GM12878 (cell line): ENCODE data around the gene EYA4. TPM values are rescaled to one million over a fixed set of nuclear protein-coding genes. Genes with fewer than 3 reads are reported as not detected.

Experiments used
- ATAC-seq: fragments of 200-7000 bp; cut with Tn5 transposase; 3 replicates; pipeline ENCODE4 v1.9.1; 2020; ENCODE audit warnings: mild to moderate bottlenecking, moderate library complexity
- BruUV-seq: library from RNA; stranded (reverse); fragments of 400-500 nt; replicated peaks from 2 replicates; lab custom pipeline; 2021; lab: Mats Ljungman, UMichigan
- CTCF ChIA-PET: fragments of 300-600 bp; sonication (Branson Sonifier 250); formaldehyde crosslinking; extraction: SDS; loops from one replicate; lab custom pipeline; 2021; ENCODE audit warnings: inconsistent platforms; lab: Yijun Ruan, JAX
- POLR2A ChIA-PET: fragments of 350-600 bp; formaldehyde crosslinking; extraction: SDS; loops from one replicate; lab custom pipeline; 2021; ENCODE audit warnings: inconsistent platforms; lab: Charles Lee
- RAD21 ChIA-PET: fragments of 300-600 bp; sonication (Branson Sonifier 250); formaldehyde crosslinking; loops from one replicate; lab custom pipeline; 2023; ENCODE audit warnings: antibody characterized with exemption; ENCODE audit not compliant: unreplicated experiment; lab: Charles Lee
- SMC1A ChIA-PET: fragments of 300-600 bp; sonication (Branson Sonifier 250); formaldehyde crosslinking; loops from one replicate; lab custom pipeline; 2023; ENCODE audit not compliant: unreplicated experiment, uncharacterized antibody; lab: Charles Lee
- DNase-seq: peaks from one replicate; pipeline ENCODE4 v3.0.0-alpha.2; 2011; ENCODE audit warnings: low read depth, low spot score
- FAIRE-seq: peaks from 3 replicates; lab custom pipeline; 2011; peaks lifted over from hg19 to GRCh38; lab: Jason Lieb, UNC
- H2AFZ ChIP-seq: 2 replicates; pipeline ENCODE4 v1.6.0; 2011; ENCODE audit warnings: low read depth, low read length, control low read depth; ENCODE audit not compliant: control insufficient read depth
- H3K27ac ChIP-seq: 2 replicates; pipeline ENCODE4 v1.5.1; 2011; ENCODE audit warnings: control low read depth; ENCODE audit not compliant: control insufficient read depth, insufficient read depth
- H3K27me3 ChIP-seq, 2 experiments: replicated peaks in 1 of 2; 2 replicates each; pipeline versions ENCODE4 v1.6.0 to v1.6.1; 2011; ENCODE audit warnings: low read length in 1 of 2; ENCODE audit not compliant: control insufficient read depth in 2 of 2, insufficient read depth in 2 of 2
- H3K36me3 ChIP-seq, 2 experiments: 2 replicates each; pipeline ENCODE4 v1.5.1; 2011; ENCODE audit warnings: low read length in 1 of 2; ENCODE audit not compliant: control insufficient read depth in 2 of 2, insufficient read depth in 2 of 2
- H3K4me1 ChIP-seq: 2 replicates; pipeline ENCODE4 v1.6.1; 2011; ENCODE audit warnings: mild to moderate bottlenecking, low read length, moderate library complexity, mixed read lengths; ENCODE audit not compliant: control insufficient read depth, insufficient read depth
- H3K4me2 ChIP-seq: 2 replicates; pipeline ENCODE4 v1.6.0; 2011; ENCODE audit warnings: control low read depth; ENCODE audit not compliant: control insufficient read depth, insufficient read depth
- H3K4me3 ChIP-seq: fragments of 200-600 bp; sonication (generic); 2 replicates; pipeline ENCODE4 v1.5.1; 2016
- H3K79me2 ChIP-seq: 2 replicates; pipeline ENCODE4 v1.6.0; 2011; ENCODE audit warnings: low read length; ENCODE audit not compliant: control insufficient read depth, insufficient read depth
- H3K9ac ChIP-seq: 2 replicates; pipeline ENCODE4 v1.8.0; 2011; ENCODE audit warnings: low read length, control low read depth, mixed read lengths; ENCODE audit not compliant: control insufficient read depth, insufficient read depth
- H3K9me3 ChIP-seq: replicated peaks from 3 replicates; pipeline ENCODE4 v1.5.1; 2011; ENCODE audit warnings: mild to moderate bottlenecking, low read length; ENCODE audit not compliant: control insufficient read depth, insufficient read depth
- H4K20me1 ChIP-seq: 2 replicates; pipeline ENCODE4 v1.6.0; 2011; ENCODE audit not compliant: control insufficient read depth, insufficient read depth
- CBX5 ChIP-seq: sonication (generic); IDR thresholded peaks from 2 replicates; pipeline ENCODE4 v1.6.1; 2016; ENCODE audit warnings: low read depth, moderate library complexity, mild to moderate bottlenecking, inconsistent platforms
- CEBPZ ChIP-seq: fragments of 150-350 bp; IDR thresholded peaks from 2 replicates; pipeline ENCODE4 v1.6.1; 2016; ENCODE audit warnings: low read depth, low read length
- CHD2 ChIP-seq: IDR thresholded peaks from 2 replicates; pipeline ENCODE4 v1.6.1; 2011; ENCODE audit warnings: low read depth, low read length, improper control_type of control experiment, borderline replicate concordance
- GATAD2B ChIP-seq: fragments of 450-650 bp; conservative IDR thresholded peaks from 2 replicates; pipeline ENCODE4 v1.6.1; 2017; ENCODE audit warnings: low read depth, mild to moderate bottlenecking, moderate library complexity
- IKZF1 ChIP-seq: fragments of 450-650 bp; conservative IDR thresholded peaks from 2 replicates; pipeline ENCODE4 v1.6.1; 2017; ENCODE audit warnings: antibody characterized with exemption, mild to moderate bottlenecking
- KAT2A ChIP-seq: conservative IDR thresholded peaks from 2 replicates; pipeline ENCODE4 v1.6.1; 2011; ENCODE audit warnings: low read depth, low read length; ENCODE audit not compliant: control insufficient read depth
- LARP7 ChIP-seq: fragments of 450-650 bp; IDR thresholded peaks from 2 replicates; pipeline ENCODE4 v1.6.1; 2017; ENCODE audit warnings: mild to moderate bottlenecking
- NFIC ChIP-seq: IDR thresholded peaks from 2 replicates; pipeline ENCODE4 v1.6.1; 2012; ENCODE audit warnings: low read depth, mild to moderate bottlenecking, inconsistent platforms, low read length, moderate library complexity
- NR2C1 ChIP-seq: fragments of 450-650 bp; IDR thresholded peaks from 2 replicates; pipeline ENCODE4 v1.6.1; 2017; ENCODE audit warnings: antibody characterized with exemption, mild to moderate bottlenecking, moderate library complexity
- POLR2AphosphoS5 ChIP-seq: IDR thresholded peaks from 2 replicates; pipeline ENCODE4 v1.6.1; 2011; ENCODE audit warnings: mild to moderate bottlenecking, low read length, inconsistent platforms
- YY1 ChIP-seq: IDR thresholded peaks from 2 replicates; pipeline ENCODE4 v1.6.1; 2011; ENCODE audit warnings: low read depth, mild to moderate bottlenecking, low read length
- ZNF592 ChIP-seq: fragments of 450-650 bp; IDR thresholded peaks from 2 replicates; pipeline ENCODE4 v1.6.1; 2017; ENCODE audit warnings: mild to moderate bottlenecking, moderate library complexity
- WGBS: methylation state at CpG from one replicate; pipeline ENCODE4 v1.1.6; 2016; ENCODE audit warnings: low lambda C conversion rate; ENCODE audit not compliant: insufficient replicate concordance, insufficient coverage; ENCODE audit errors: missing lambda C conversion rate; 5-methylcytosine and 5-hydroxymethylcytosine counted together
- in situ Hi-C: fragments of 300-500 bp; cut with MboI; formaldehyde crosslinking; loops from 9 replicates; pipeline ENCODE4 v1.14.3; 2018; ENCODE audit warnings: mixed read lengths
- intact Hi-C: fragments of 100-400 bp; cut with micrococcal nuclease; formaldehyde crosslinking; loops from one replicate; pipeline ENCODE4 v1.14.2; 2022; ENCODE audit not compliant: unreplicated experiment
- polyA plus RNA-seq, 11 experiments: library from polyadenylated mRNA; depleted of rRNA in 4 of 11; unstranded in 6 of 11; stranded (reverse) in 5 of 11; fragments of >200 nt; fragmentation: Nextera tagmentation in 4 of 11; fragmentation: Illumina TruSeq in 1 of 11; extraction: Ambion mirVana in 4 of 11; extraction: Trizol in 1 of 11; gene quantifications; 1 replicate in 1 of 11; 2 replicates in 10 of 11; pipeline versions ENCODE4 v1.2.1 to v1.2.3, GENCODE V29; 2011 to 2016; ENCODE audit warnings: inconsistent platforms in 2 of 11, missing spikeins in 2 of 11, low read depth in 1 of 11
- total RNA-seq, 4 experiments: library from RNA; depleted of rRNA in 3 of 4; stranded (reverse); fragments of >200 nt in 3 of 4; fragmentation: Illumina TruSeq in 1 of 4; extraction: Trizol in 1 of 4; gene quantifications; 2 replicates each; pipeline versions ENCODE4 v1.2.1 to v1.2.3, GENCODE V29; 2013 to 2021

Gene EYA4
- total and polyA plus RNA-seq, 10 of the 15 experiments (the other 5 are each of a cell fraction or from before 2014, with no cell fraction given): 0.02 TPM; not detected in 9

GRCh38 chr6:133360194-133360593, 119.0 kb downstream of the EYA4 start:
- intact Hi-C loops: no loop called here
- no peak overlapping the region for H2AFZ ChIP-seq
- H3K9ac ChIP-seq: no peak overlapping the region
- RAD21 ChIA-PET: no interaction called here
- ATAC-seq (no peak), DNase-seq (no peak), FAIRE-seq (no peak)
- H3K4me1 ChIP-seq: no peaks in the 10 kb centered on the region
- H3K79me2 ChIP-seq: no peaks in the 10 kb centered on the region
- no peak overlapping the region for H3K4me3 ChIP-seq
- CTCF ChIA-PET: no interaction called here
- no peaks in the 10 kb centered on the region for H3K27me3 ChIP-seq
- SMC1A ChIA-PET: no interaction called here
- H4K20me1 ChIP-seq: no peaks in the 10 kb centered on the region
- H3K9me3 ChIP-seq: no peaks in the 10 kb centered on the region
- H3K4me2 ChIP-seq: no peak overlapping the region
- in situ Hi-C loops: no loop called here
- H3K36me3 ChIP-seq: no peaks in the 10 kb centered on the region
- TF ChIP-seq IKZF1 (no peak), GATAD2B (no peak), POLR2AphosphoS5 (no peak), NR2C1 (no peak), CEBPZ (no peak), NFIC (no peak), CBX5 (no peak), ZNF592 (no peak), YY1 (no peak), CHD2 (no peak), LARP7 (no peak), KAT2A (no peak)
- POLR2A ChIA-PET: no interaction called here
- H3K27ac ChIP-seq: no peak overlapping the region
- WGBS: 34% methylated on average over 5 of the region's 5 CpGs
- BruUV-seq: no TSS peak
